ENCODE results near the gene RET. TPM values are rescaled to one million over a fixed set of nuclear protein-coding genes. Genes with fewer than 3 reads are reported as not detected.

RET gene
- 0.17 and 2.0 TPM in 2 replicates for total RNA-seq (2014; rRNA removed; shearing (Covaris generic))

GRCh38 chr10:43076876-43077420, at the start of gene RET:
Gene RET (plus strand): TSS chr10:43077069. CDS start chr10:43077259, 190 bp downstream.
- DNase-seq (ENCODE audit: low read depth) = peak; percentile 22

GRCh38 chr10:43027331-43027955, 49.4 kb upstream of the RET start:
- DNase-seq (ENCODE audit: low read depth) = no peak

GRCh38 chr10:43028143-43028542, 48.7 kb upstream of the RET start:
- no peak for DNase-seq (ENCODE audit: low read depth)

GRCh38 chr10:43029043-43029442, 47.8 kb upstream of the RET start:
- DNase-seq (ENCODE audit: low read depth) = no peak

GRCh38 chr10:43032613-43033012, 44.3 kb upstream of the RET start:
- no peak for DNase-seq (ENCODE audit: low read depth)

- DNase-seq (ENCODE audit: low read depth) = no peak
Measured at GRCh38 chr10:43035800-43036199, 41.1 kb upstream of the RET start.

GRCh38 chr10:43036481-43037428, 40.1 kb upstream of the RET start:
- no peak for DNase-seq (ENCODE audit: low read depth)

GRCh38 chr10:43037440-43037839, 39.4 kb upstream of the RET start:
- DNase-seq (ENCODE audit: low read depth) = no peak

- DNase-seq (ENCODE audit: low read depth) = no peak
Measured at GRCh38 chr10:43037942-43038782, 38.7 kb upstream of the RET start.

GRCh38 chr10:43038783-43039623, 37.9 kb upstream of the RET start:
- DNase-seq (ENCODE audit: low read depth) = no peak

GRCh38 chr10:43039624-43040481, 37.0 kb upstream of the RET start:
- DNase-seq (ENCODE audit: low read depth) = peak; percentile 37

- DNase-seq (ENCODE audit: low read depth) = no peak
Measured at GRCh38 chr10:43040482-43041256, 36.2 kb upstream of the RET start.

GRCh38 chr10:43041422-43042342, 35.2 kb upstream of the RET start:
- no peak for DNase-seq (ENCODE audit: low read depth)

GRCh38 chr10:43042503-43043341, 34.1 kb upstream of the RET start:
- no peak for DNase-seq (ENCODE audit: low read depth)

- DNase-seq (ENCODE audit: low read depth) = no peak
Measured at GRCh38 chr10:43043342-43043772, 33.5 kb upstream of the RET start.

GRCh38 chr10:43043773-43044447, 33.0 kb upstream of the RET start:
- DNase-seq (ENCODE audit: low read depth) = no peak

Measured in Daoy (cell line).